RWPE2 (cell line): ENCODE data around the gene PEX19.

ENCODE experiments used
- ATAC-seq: fragments of 200-7000 bp; cut with Tn5 transposase; 3 replicates; pipeline ENCODE4 v1.9.1; 2021; ENCODE audit warnings: low read depth
- DNase-seq: peaks from one replicate; pipeline ENCODE4 v3.0.0-alpha.2; 2020; ENCODE audit warnings: low spot score
- H3K27ac ChIP-seq: fragments of 450-650 bp; 2 replicates; pipeline ENCODE4 v1.5.1; 2017; ENCODE audit warnings: mild to moderate bottlenecking; ENCODE audit not compliant: poor library complexity, severe bottlenecking
- H3K27me3 ChIP-seq: fragments of 250-450 bp; sonication (Bioruptor Pico); 2 replicates; pipeline ENCODE4 v1.5.1; 2021; ENCODE audit warnings: mild to moderate bottlenecking, moderate library complexity; ENCODE audit not compliant: insufficient read depth, poor library complexity, severe bottlenecking
- H3K36me3 ChIP-seq: fragments of 250-450 bp; sonication (Bioruptor Pico); 2 replicates; pipeline ENCODE4 v1.5.1; 2020; ENCODE audit warnings: low read depth, mild to moderate bottlenecking, moderate library complexity
- H3K4me1 ChIP-seq: fragments of 250-450 bp; sonication (Bioruptor Pico); 2 replicates; pipeline ENCODE4 v1.5.1; 2021; ENCODE audit warnings: mild to moderate bottlenecking, moderate library complexity; ENCODE audit not compliant: insufficient read depth, poor library complexity, severe bottlenecking
- H3K4me3 ChIP-seq: fragments of 250-450 bp; sonication (Bioruptor Pico); 2 replicates; pipeline ENCODE4 v1.5.1; 2021; ENCODE audit warnings: mild to moderate bottlenecking, moderate library complexity; ENCODE audit not compliant: severe bottlenecking
- H3K9me3 ChIP-seq: fragments of 250-450 bp; sonication (Bioruptor Pico); 2 replicates; pipeline ENCODE4 v1.5.1; 2021; ENCODE audit warnings: mild to moderate bottlenecking, moderate library complexity; ENCODE audit not compliant: severe bottlenecking
- TF ChIP-seq, protein P1 (sequence below): fragments of 450-650 bp; IDR thresholded peaks from one replicate; pipeline ENCODE4 v1.5.1; 2017; ENCODE audit warnings: mild to moderate bottlenecking, moderate library complexity; ENCODE audit not compliant: poor library complexity, severe bottlenecking

Gene PEX19

DNA sequence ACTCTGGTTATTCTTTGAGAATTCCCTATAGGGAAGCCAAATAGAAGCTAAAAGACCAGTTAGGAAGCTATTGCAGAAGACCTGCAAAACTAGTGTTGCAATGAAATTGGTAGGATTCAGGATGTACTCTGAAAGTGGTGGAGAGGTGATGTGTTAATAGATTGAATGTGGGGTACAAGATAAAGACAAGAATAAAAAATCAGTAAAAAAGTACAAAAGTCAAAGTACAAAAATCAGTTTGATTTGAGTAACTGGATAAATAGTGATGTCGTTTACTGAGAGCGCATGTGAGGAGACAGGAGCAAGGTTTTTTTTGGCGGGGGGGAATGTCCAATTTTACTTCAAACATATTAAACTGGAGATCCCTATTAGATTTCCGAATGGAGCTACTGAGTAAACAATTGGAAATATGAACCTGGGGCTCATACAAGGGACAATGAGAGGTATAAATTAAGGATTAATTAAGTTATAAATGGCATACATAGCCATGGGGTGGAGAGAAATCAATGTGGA is 20.1 kb downstream of the PEX19 start:
- no peak for ATAC-seq

DNA sequence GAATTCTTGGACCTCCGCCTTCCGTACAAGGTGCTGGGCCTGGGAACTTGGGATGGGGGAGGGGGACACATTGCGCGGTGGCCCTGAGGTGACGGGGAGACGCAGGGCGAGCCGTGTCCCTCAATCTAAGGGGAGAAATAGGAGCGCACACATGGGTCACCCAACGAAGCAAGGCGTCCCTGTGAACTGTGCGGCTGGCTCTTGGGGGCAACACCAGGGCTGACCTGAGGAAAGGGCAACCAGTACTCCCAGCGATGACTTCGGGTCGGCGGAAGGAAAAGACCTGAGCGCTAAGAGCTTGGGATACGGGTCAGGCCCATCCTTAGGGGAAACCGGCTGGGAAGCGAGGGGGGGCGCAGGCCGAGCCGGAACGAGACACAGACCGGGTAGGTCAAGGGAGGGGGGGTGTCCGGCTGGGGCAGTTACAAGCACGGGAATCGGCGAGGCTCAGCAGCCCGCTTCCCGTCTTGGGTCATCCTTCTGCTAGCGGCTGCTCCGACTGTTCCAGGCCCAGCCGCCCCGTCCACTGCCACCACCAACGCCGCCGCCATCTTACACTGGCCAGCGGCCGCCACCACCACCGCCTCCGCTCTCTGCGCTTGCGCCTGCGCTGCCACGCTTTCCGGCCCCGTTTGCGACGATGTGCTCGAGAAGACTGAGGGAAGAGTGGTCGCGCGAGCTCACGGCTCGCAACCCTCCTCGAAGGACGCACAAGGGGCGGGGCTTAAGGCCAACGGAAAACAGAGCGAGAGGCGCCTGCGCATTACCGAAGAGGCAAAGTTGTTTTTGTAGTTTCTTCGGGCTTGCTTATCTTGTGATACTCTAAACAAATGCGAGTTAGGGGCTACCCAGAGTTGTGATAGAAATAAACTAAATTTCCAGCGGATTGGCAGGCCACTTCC is 22.8 kb downstream of the PEX19 start, which contains the start of gene DCAF8:
TSS of gene DCAF8 (minus strand) at position 657 of the 902 bp plus-strand sequence. CDS start 18,541 bp downstream, outside the sequence.
- DNase-seq (peak; percentile 97), ATAC-seq (peak; percentile 90)
- peak within 1 kb of the TSS; percentile 79 for H3K27ac ChIP-seq
- TF ChIP-seq, protein P1, sequence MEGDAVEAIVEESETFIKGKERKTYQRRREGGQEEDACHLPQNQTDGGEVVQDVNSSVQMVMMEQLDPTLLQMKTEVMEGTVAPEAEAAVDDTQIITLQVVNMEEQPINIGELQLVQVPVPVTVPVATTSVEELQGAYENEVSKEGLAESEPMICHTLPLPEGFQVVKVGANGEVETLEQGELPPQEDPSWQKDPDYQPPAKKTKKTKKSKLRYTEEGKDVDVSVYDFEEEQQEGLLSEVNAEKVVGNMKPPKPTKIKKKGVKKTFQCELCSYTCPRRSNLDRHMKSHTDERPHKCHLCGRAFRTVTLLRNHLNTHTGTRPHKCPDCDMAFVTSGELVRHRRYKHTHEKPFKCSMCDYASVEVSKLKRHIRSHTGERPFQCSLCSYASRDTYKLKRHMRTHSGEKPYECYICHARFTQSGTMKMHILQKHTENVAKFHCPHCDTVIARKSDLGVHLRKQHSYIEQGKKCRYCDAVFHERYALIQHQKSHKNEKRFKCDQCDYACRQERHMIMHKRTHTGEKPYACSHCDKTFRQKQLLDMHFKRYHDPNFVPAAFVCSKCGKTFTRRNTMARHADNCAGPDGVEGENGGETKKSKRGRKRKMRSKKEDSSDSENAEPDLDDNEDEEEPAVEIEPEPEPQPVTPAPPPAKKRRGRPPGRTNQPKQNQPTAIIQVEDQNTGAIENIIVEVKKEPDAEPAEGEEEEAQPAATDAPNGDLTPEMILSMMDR, result no peak
- H3K36me3 ChIP-seq, result peaks cover 11% of the 10 kb centered on the region
- H3K4me1 ChIP-seq, result peaks cover 15% of the 10 kb centered on the region
- H3K4me3 ChIP-seq, result peak within 1 kb of the TSS; percentile 87
- no peaks in the 10 kb centered on the region for H3K9me3 ChIP-seq
- no peaks in the 10 kb centered on the region for H3K27me3 ChIP-seq

More for the DNA sequence above, 20.1 kb downstream of the PEX19 start:
- TF ChIP-seq, protein P1, result no peak
- Histone ChIP-seq H3K36me3 (peaks cover 11% of the 10 kb centered on the region), H3K4me1 (peaks cover 11% of the 10 kb centered on the region), H3K9me3 (no peaks in the 10 kb centered on the region), H3K27ac (no peak overlapping the region), H3K27me3 (no peaks in the 10 kb centered on the region), H3K4me3 (no peak overlapping the region)
- no peak for DNase-seq

DNA sequence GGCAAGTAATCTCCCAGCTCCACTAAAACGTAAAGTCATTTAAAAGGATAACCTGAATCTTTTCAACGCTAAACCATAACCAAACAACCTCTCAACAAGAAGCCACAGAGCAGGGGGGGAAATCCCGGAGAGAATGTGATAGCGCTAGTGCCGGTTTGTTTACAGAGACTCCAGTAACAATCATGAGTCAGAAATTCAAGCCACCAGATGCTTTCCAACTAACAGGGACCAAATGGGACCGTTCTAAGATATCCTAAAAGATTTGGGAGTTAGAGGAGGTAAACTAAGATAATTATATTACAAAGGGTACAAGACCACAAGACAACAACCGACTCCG is 23.4 kb downstream of the PEX19 start:
- peak; percentile 56 for ATAC-seq
- TF ChIP-seq, protein P1, result no peak
- peaks cover 11% of the 10 kb centered on the region for H3K36me3 ChIP-seq
- DNase-seq, result no peak
- H3K27ac ChIP-seq, result peak overlapping the region; percentile 79
- H3K4me1 ChIP-seq, result peaks cover 22% of the 10 kb centered on the region
- peak overlapping the region; percentile 87 for H3K4me3 ChIP-seq
- H3K27me3 ChIP-seq, result no peaks in the 10 kb centered on the region
- no peaks in the 10 kb centered on the region for H3K9me3 ChIP-seq

DNA sequence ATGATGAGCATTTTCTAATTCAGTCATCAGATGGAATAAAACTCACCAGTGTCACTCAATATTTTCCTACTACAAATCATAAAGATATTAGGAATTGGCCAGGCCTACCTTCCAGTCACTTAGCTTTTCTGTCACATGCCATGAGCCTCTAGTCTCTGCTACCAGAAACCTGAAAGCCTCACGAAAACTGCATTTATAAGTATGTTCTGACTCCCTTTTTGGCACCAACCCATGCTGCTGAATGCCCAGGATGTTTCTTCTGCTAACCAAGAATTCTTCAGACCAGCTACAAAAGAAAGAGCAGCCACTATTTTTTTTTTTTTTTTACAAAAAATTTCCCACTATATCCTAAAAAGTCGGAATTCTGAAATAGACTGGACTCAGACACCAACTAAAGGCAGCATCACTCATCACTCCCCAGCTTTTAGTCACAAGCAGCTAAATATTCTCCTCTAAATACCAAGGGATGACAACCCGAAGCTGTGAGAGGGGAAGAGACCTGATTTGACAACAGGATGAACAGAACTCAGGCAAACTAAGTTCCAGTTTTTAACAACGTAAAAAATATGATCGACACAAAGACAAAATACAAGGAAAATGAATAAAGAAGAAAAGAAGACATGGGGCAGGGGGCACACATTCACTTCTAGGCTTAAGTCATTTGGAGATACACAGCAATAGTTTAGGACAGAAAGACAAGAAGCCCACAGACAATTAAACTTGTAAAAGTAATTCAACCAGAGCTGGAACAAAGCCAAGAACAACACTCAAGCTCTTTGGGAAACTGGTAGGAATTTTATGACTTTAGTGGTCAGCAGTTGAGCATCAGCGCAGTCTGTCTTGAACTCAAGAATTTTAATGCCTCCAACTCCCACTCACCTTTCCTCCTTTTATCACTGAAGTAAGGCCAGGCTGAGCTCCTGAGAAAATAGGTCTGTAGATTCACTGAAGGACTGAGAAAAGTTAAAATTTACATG is 24.2 kb downstream of the PEX19 start:
- Histone ChIP-seq H3K36me3 (peaks cover 11% of the 10 kb centered on the region), H3K4me3 (peak overlapping the region; percentile 87), H3K27ac (peak overlapping the region; percentile 79), H3K27me3 (no peaks in the 10 kb centered on the region), H3K4me1 (peaks cover 25% of the 10 kb centered on the region), H3K9me3 (no peaks in the 10 kb centered on the region)
- 0 out of 3 replicates have a peak, but pooled peaks have one; percentile 22 for ATAC-seq
- TF ChIP-seq, protein P1, result no peak
- no peak for DNase-seq
